Fibroblast of skin of abdomen (primary cell): ENCODE results near the gene AK1.
"Not testable (repeated sequence)": the region's sequence is repeated elsewhere in the genome, so short reads cannot be mapped to it uniquely, and the experiment has no call there.

Experiments used
- DNase-seq: peaks from one replicate; pipeline ENCODE4 v3.0.0-alpha.2; 2013

AK1 gene

DNA sequence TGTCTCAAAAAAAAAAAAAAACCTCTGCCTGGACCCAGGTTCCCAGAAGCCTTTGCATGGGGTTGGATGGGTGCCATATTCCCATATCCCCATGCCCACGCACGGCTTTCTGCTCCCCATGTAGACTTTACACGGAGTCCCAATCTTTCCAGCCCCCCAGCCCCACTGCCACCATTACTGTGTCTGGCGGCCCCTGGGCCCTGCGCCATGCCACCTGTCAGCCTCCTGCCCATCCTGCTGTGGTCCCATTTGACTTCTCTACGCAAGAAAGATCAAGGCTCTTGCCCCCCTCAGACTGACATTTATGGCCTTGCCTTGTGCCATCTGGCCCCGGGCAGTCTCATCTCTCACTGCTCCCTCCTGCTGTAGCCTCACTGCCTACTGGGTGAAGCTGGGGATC lies 6.5 kb upstream of the AK1 start:
- no peak for DNase-seq

DNA sequence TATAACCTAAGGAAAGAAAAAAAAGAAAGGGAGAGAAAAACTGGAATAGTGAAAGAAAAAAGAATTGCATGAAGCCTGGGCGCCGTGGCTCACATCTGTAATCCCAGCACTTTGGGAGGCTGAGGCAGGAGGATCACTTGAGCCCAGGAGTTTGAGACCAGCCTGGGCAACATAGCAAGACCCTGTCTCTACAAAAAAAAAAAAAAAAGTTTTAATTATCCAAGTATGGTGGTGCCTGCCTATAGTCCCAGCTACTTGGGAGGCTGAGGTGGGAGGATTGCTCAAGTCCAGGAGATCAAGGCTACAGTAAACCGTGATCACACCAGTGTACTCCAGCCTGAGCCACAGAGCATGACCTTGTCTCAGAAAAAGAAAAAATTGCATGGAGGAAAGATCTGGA lies 4.2 kb upstream of the AK1 start:
- DNase-seq: not testable (repeated sequence)

DNA sequence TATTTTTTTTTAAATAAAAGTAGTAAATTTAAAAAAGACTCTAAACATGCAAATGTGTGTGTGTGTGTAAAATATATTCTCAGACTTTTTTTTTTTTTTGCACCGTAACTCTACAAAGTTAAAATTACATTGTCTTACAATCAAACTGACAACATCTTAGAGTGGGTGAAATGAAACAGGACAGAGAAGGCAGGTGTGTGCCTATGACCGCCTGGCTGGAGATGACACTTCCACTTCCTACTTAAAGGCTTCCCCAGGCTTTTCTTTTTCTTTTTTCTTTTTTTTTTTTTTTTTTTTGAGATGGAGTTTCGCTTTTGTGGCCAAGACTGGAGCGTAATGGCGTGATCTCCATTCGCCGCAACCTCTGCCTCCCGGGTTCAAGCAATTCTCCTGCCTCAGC lies 2.7 kb upstream of the AK1 start:
- DNase-seq: no peak

DNA sequence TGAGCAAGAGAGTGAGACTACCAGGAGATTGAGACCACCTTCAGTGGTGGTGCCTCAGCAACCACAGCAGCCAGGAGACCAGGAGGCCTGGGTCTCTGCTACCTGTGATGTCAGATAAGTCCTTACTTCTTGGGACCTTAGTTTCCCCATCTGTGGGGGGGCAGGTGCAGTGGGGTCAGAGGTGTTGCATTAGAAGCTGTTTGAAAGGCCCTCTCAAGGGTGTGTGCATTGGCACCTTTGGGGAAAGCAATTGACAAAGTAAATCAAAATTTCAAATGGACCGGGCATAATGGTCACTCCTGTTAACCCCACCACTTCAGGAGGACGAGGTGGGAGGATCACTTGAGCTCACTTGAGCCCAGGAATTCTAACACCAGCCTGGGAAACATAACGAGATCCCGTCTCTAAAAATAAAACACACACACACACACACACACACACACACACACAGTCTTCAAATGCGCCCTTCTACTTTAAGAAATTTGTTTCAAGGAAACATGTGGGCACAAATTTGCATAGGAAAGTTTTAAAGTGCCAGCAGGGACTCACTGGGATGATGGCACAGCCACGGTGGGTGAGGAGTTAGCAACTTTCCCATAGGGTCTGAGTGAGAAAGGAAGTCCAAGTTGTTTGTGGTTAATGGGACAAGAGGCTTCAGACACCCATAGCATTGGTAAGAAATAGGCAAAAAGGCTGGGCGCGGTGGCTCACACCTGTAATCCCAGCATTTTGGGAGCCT lies 1.3 kb upstream of the AK1 start:
- no peak for DNase-seq

DNA sequence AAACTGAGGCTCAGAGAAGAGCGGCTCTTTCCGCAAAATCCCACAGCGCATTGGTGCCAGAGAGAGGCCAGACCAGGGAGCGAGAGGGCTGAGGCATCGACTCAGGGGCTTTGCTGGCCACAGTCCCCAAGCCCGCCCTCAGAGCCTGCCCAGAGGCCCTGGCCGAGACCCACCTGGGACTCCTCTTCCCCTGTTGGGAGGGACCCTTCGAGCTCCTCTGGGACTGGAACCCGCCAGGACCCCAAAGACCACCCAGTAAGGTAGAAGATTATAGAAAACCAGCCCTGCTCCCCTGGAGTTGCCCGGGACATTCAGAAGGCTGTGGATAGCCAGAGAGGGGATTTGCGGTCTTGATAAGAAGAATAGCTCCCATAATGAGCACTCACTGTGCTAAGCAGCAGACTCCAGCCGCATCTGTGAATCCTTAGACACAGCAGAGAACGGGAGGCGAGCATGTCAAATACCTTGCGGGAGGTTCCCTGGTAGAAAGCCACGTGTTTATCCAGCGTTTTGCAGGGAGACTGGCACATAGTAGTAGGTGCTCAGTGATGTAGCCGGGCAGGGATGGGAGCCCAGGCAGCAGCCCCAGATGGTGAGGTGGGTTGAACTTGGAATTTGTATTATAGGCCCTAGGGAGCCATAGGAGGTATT lies 651 bp upstream of the AK1 start:
- DNase-seq: no peak

DNA sequence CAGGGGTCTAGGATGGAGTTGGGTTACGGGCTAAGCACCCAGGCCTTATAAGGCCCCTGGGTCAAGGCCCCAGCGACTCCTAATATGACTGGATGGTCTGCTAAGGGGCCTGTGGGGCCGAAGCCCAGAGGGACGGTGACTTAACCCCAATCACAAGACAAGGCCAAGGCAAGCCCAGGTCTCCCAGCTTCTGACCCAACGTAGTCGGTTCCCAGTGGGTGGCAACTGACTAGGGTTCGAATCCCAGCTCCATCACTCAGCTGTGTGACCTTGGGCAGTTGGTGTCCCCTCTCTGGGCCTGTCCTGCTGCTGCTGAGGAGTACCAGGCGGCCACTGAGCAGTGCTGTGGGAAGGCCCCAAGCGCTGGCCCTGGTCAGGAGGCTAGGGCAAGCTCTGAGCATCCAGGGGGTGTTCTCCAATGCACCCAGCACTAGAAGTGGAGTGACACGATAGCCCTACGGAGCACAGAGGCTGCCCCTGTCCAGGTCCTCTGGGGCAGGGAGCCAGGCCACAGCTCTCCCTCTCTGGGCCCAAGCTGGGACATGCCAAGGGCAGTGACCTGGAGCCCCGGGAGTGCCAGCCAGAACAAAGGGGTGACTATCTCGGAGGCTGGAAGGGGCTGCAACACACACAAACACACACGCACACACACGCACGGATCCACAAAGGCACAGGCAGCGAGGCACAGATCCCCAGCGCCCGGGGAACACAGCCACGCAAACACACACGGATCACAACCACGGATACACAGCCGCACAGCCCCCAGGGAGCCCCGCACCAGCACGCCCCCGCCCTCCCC lies 512 bp downstream of the AK1 start:
- DNase-seq: no peak

DNA sequence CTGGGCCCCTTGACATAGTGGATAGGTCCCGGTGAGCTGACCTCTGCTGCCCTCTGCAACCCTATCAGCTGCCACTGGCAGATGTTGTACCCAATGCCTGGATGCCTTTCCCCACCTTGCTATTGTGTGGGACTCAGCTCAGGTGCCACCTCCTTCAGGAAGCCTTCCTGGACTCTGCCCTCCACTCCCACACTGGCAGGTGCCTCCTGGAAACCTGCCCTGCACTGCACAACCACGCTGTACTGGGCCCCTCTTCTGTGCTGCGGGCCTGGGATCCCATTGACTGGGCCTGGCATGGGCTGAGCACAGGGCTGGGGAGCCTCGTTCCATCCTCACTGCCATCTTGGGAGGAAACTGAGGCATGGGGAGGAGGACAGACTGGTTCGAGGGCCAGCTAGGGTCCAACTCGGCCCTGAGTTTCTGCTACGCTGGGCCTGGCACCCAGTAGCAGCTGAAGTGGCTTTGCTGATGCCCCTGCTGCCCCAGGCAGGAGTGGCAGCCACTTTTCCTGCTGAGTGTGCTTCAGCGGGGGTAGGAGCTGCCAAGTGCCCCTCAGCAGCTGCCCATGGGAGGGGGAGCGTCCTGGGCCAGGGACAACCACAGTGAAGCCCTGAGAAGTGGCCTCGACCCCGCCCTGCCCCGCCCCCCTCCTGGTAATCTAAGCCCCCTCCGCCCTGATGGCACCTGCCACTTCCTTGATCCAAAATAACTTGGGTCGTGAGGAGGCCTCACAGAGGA lies 1.3 kb downstream of the AK1 start:
- no peak for DNase-seq

DNA sequence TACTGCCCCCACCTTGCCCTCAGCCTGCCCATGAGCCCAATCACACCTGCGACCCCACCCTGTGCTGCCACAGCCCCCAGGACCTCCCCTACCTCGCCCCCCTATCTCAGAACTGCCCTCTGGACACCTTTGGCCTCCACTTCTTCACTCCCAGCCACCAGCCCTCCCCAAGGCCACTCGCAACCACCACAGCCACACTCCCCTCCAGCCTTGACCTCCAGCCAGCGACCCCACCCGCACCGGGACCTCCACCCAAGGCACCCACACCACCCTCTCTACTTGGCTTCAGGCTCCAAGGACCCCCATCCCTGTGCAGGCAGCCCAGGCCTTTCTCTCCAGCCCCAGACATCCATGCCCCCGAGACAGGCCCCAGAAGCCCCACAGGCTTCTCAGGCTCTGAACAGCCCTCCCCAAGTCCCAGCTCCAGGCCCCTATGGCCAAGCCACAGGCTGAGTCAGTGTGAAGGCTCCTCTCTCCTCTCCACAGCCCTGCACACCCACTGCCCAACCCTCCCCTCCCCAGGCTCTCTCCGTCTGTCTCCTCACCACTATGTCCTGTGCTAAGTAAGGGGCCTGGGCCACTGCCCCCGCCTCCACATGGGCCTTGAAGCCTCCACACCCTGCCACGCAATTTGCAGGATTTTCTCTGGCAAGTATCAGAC lies 2.0 kb downstream of the AK1 start:
- peak; percentile 72 for DNase-seq

DNA sequence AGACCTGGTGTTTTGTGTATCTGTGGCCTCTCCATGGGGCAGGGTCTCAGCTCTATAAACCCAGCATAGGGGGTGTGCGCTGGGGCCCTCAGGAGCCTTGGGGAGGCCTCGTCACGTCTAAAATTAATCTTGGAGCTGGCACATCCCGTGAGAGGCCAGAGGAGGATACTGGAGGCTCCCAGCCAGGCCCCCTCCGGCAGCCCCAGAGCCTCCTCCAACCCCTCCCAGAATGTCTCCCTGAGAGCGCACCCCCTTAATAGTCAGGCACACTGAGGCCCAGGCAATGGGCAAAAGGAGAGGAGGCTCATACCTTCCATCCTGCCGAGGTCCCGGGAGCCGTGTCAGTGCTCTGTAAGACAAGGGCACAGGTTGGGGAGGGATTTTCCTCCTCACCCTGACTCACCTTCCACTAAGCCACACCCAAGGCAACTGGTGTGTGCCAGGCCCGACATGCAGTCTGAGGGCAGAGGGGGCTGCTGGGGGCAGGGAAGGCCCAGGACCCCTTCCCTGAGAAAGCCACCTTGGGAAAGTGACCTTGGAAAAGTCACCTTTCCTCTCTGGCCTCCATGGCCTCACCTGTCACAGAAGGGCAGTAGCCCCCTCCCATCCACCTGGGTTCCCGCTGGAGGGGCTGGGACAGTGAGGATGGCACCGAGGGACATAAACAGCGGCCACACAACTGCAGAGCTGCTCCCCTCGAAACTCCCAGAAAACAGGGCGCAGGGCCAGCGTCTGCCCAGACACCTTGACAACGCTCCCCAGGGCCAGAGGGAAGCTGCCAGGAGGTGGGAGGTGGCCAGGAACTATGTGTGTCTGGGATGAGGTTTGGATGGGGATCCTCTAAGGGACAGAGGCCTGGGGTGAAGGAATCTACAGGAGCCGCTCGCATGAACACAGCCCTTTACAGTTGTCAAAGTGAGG lies 2.9 kb downstream of the AK1 start:
- no peak for DNase-seq

DNA sequence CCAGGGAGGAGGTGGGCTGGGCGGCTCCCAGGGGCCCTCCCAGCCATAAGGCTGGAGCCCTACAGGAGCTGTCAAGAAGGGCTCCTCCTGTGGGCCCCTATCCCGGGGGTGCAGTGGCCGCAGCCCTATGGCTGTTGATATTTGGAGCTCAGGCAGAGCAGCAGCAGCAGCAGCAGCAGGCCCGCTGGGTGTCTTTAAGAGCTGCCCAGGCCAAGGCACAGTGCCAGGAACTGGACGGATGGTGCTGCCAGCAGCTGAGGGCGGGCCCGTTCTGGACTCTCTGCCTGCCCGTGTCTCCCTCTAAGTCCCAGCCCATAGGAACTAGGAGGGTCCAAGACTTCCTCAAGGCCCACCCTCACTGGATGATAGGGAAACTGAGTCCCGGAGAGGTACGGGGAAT lies 3.6 kb downstream of the AK1 start:
- DNase-seq: no peak

DNA sequence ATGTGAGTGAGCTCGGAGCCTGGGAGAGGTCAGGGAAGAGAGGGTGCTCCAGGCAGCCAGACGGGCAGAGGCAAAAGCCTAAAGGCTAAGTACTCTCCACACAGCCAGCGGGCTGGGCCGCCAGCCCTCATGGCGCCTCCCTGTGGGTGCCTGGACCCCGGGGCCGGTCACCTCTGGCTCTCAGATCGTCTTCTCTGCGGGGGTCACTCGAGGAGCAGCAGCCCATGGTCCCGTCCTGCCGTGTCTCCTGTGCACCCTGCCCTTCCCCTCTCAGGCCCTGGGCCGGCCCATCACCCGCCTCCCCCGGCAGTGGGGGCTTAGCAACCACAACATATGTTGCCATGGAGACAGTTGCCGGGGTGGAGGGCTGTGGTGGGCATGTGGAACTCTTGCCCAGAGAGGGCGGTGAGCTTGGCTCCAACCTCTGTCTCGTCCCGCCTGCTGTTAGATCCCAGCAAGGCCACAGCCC lies 4.2 kb downstream of the AK1 start:
- DNase-seq: no peak

DNA sequence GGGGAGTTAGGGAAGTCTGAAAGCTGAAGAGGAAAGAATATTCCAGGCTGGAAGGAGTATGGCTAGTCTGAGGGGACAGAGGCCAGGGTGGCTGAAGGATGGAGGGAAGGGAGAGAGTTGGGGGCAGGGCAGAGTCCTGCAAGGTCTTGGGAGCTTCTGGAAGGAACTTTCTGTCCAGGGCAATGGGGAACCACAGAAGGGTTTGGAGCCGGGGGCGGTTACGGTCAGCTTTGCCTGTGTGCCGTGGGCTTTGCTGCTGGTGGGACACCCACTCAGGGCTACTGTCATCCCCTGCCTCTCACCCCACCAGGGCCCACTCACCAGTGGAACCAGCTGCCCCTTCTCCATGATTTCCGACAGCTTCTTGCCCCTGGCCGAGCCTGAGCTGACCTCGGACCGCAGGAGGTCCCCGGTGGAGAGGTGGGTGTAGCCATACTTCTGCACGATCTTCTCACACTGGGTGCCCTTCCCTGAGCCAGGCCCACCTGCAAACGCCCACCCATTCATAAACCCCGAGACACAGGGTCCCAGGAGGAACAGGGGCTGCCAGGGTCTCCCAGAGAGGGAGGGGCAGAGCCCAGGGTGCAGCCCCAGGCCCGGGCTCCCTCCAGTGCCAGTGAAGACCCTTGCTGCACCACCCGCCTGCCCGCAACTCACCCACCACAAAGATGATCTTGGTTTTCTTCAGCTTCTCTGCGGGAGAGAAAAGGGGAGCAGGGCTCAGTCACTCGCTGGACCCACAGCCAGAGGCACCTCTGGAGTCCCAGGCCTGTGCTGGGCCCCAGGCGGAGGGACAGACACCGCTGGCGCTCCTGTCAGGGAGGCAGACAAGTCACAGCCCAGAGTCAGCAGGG lies 4.9 kb downstream of the AK1 start:
- DNase-seq: no peak

DNA sequence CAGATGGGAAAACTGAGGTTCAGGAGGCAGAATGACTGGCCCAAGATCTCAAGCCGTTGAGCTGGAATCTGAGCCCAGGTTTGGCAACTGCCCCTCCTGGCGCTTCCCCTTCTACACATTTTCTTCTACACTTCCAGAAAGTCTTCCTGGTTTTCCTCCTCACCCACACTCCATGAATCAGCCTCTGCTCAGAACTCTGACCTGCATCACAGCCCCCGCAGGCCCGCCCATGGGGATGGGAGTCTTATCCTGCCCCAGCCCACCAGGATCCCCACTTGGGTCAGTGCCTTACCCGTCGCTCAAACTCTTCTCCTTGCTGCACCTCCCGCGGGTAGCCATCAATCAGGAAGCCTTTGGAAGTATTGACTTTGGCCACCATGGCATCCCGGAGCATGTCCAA lies 5.9 kb downstream of the AK1 start:
- DNase-seq: no peak

DNA sequence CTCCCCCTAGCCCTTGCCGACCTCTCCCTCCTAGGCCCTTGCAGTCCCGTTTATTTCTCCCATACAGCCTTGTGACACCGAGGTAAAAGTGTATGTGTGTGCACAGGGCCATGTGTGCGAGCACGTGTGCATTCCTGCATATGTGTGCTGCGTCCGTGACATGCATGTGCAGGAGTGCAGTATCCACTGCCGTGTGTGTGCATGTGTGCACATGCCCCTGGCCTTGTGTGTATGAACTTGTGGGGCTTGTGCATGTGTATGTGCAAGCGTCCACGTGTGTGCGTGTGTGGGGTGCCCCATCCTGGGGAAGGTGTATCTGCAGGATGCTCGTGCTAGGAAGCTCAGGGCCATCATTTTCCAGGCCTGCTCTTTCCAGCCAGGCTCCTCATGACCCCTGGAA lies 6.6 kb downstream of the AK1 start:
- no peak for DNase-seq

DNA sequence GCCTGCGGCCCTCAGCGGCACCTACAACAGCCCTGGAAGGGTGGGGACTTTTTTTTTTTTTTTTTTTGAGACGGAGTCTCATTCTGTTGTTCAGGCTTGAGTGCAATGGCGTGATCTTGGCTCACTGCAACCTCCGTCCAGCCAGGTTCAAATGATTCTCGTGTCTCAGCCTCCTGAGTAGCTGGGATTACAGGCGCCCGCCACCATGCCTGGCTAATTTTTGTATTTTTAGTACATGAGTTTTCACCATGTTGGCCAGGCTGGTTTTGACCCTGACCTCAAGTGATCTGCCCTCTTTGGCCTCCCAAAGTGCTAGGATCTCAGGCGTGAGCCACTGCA lies 7.4 kb downstream of the AK1 start:
- DNase-seq: not testable (repeated sequence)

DNA sequence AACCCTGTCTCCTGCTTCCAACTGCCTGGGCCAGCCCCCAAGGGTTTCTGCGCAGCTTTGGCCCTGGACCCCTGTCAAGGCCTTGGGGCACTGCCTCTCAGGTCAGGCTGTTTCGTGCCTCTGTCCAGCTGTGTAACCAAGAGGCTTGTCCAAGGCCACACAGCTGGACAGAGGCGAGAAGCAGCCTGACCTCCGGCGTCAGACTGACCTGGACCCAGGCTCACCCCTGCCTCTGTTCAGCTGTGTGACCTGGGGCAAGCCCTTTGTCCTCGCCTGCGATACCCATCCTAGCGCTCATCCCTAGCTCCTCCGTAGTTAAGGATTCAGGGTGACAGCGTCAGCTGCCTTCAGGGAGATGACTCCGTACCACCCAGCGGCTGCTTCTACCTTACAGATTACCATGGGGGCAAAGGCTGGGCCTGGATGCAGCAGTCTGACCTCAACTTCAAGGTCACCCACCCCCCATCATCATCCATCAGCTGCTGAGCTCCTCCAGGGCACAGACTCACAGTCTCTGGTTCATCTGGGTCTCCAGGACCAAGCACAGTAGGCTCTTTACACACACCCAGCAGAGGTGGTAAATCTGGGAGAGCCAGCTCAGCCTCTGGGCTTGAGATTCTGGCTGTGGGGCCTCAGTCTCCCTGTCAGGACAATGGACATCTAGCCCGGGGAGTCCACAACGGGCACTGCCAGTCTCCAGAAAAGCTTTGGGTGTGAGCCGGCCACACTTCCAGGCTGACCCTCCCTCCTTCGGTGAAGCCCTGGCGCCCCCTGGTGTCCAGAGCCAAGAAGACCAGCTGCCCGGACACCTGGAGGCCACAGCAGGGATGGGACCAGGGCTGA lies 7.9 kb downstream of the AK1 start:
- DNase-seq: peak; percentile 68

DNA sequence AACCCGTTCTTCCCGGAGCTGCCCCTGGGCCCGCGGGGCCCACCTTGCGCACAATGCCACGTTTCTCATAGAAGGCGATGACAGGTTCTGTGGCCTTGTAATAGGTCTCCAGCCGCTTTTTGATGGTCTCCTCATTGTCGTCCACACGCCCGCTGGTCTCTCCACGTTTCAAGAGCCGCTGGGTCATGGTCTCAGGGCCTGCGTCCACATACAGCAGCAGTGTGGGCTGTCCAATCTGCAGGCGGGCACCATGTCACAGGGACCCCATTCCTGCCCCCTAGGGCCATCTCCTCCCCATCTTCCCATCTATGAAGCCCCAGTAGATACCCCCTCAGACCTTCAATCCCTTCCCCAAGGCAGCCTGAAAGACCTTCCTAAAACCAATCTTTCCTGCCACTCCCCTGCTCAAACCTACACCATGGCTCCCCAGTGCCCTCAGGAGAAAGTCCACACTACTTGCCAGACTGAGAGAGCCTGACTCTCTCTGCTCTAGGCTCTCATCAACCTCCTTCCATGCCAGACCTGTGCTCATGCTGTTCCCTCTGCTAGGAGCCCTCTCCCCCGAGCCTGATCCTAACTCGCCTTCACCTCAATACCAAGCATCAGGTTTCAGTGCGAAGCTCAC lies 9.1 kb downstream of the AK1 start:
- DNase-seq: no peak

DNA sequence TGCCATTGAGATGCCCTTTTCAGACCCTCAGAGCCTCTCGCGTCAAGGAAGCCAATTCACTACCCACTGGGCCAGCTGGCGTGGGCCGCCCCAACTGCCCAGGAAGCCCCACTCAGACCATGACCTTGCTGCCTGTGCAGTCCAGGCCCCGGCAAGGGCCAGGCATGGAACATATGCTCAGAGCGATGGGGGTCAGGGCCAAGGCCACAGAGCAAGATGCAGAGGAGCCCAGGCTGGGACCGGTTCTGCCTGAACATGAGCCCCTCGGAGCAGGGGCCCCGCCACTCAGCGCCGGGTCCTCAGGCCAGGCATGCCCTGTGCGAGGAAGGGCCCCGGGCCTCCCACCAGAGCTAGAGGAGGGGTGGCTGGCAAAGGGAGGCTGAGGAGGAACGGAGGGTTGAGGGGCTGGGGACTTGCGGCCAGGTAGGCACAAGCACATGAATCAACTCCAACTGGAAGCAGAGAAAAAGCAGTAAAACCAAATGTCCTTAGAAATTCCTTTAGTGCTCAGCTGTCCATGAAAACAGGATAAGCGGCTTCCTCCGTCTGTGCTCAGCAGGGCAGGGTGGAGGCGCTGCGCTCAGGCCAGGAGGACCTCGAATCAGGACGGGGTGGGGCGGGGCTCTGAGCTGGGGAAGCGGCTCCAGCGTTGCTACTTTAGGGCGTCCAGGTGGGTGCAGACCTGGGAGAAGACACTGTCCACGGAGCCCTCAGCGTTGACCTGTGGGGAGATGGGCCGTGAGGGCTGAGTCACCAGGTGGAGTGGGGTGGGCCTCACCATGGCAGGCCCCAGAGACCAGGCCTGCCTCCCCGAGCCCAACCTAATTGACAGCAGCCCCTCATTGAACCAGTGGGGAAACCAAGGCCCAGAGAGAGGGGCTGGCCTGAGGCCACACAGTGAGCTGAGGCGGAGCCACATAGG lies 9.9 kb downstream of the AK1 start:
- DNase-seq: no peak
